HepG2 (cell line): ENCODE results near the gene KCNH6. TPM values are rescaled to one million over a fixed set of nuclear protein-coding genes. Genes with fewer than 3 reads are reported as not detected.

Source experiments
- CBX1 ChIP-seq: IDR thresholded peaks from one replicate; pipeline ENCODE4 v1.6.1; 2016; ENCODE audit warnings: antibody characterized with exemption, low read depth
- CERS6 ChIP-seq: sonication (generic); formaldehyde crosslinking; IDR thresholded peaks from 2 replicates; pipeline ENCODE4 v1.5.0; 2020; ENCODE audit warnings: missing genetic modification reagents
- ERF ChIP-seq: IDR thresholded peaks from 2 replicates; pipeline ENCODE4 v1.6.1; 2018; ENCODE audit warnings: missing biosample characterization, missing genetic modification reagents
- GMEB2 ChIP-seq: IDR thresholded peaks from 2 replicates; pipeline ENCODE4 v1.6.1; 2016; ENCODE audit warnings: missing biosample characterization, missing genetic modification reagents, low read depth
- HDAC6 ChIP-seq: fragments of 200-600 bp; sonication (generic); IDR thresholded peaks from 2 replicates; pipeline ENCODE4 v1.7.0; 2017; ENCODE audit warnings: mild to moderate bottlenecking, antibody characterized with exemption, low read length, low read depth
- HNRNPH1 ChIP-seq: fragments of 200-400 bp; formaldehyde crosslinking; optimal IDR thresholded peaks from 2 replicates; pipeline ENCODE3; 2017; ENCODE audit warnings: mild to moderate bottlenecking, low read depth, low read length
- LBX2 ChIP-seq: sonication (generic); formaldehyde crosslinking; IDR thresholded peaks from 2 replicates; pipeline ENCODE4 v1.5.0; 2020; ENCODE audit warnings: missing genetic modification reagents, mild to moderate bottlenecking, borderline replicate concordance
- MYNN ChIP-seq: sonication (generic); formaldehyde crosslinking; IDR thresholded peaks from 2 replicates; pipeline ENCODE4 v1.4.0; 2020; ENCODE audit warnings: mild to moderate bottlenecking, low read depth, missing genetic modification reagents
- NFRKB ChIP-seq: fragments of 450-650 bp; IDR thresholded peaks from 2 replicates; pipeline ENCODE4 v1.6.1; 2017
- RARA ChIP-seq: IDR thresholded peaks from 2 replicates; pipeline ENCODE4 v1.6.1; 2016; ENCODE audit warnings: missing genetic modification reagents, missing compliant biosample characterization
- SP5 ChIP-seq: IDR thresholded peaks from 2 replicates; pipeline ENCODE4 v1.6.1; 2016; ENCODE audit warnings: low read depth, borderline replicate concordance
- SUZ12 ChIP-seq: fragments of 150-350 bp; IDR thresholded peaks from 2 replicates; pipeline ENCODE4 v1.6.1; 2014; ENCODE audit warnings: low read depth, low read length
- ZKSCAN1 ChIP-seq: fragments of 150-350 bp; IDR thresholded peaks from 2 replicates; pipeline ENCODE4 v1.6.1; 2014; ENCODE audit warnings: low read length
- ZNF280D ChIP-seq: sonication (generic); formaldehyde crosslinking; IDR thresholded peaks from 2 replicates; pipeline ENCODE4 v1.5.1; 2020; ENCODE audit warnings: mild to moderate bottlenecking, missing genetic modification reagents
- ZNF326 ChIP-seq: sonication (generic); formaldehyde crosslinking; IDR thresholded peaks from 2 replicates; pipeline ENCODE4 v1.4.0; 2020; ENCODE audit warnings: missing genetic modification reagents, borderline replicate concordance
- ZNF569 ChIP-seq: sonication (generic); formaldehyde crosslinking; IDR thresholded peaks from 2 replicates; pipeline ENCODE4 v1.5.0; 2020; ENCODE audit warnings: mild to moderate bottlenecking, missing genetic modification reagents, moderate library complexity, borderline replicate concordance
- ZNF646 ChIP-seq: sonication (generic); formaldehyde crosslinking; IDR thresholded peaks from 2 replicates; pipeline ENCODE4 v1.9.0; 2021; ENCODE audit warnings: mild to moderate bottlenecking, missing genetic modification reagents
- polyA plus RNA-seq, 8 experiments: library from polyadenylated mRNA; depleted of rRNA in 3 of 8; stranded (reverse) in 7 of 8; unstranded in 1 of 8; fragments of >200 nt; fragmentation: Illumina TruSeq in 4 of 8; extraction: Trizol in 4 of 8; gene quantifications; 2 replicates each; pipeline versions ENCODE4 v1.2.1 to v1.2.3, GENCODE V29; 2011 to 2016; ENCODE audit warnings: low read depth in 4 of 8, missing spikeins in 1 of 8, mixed read lengths in 1 of 8; ENCODE audit not compliant: insufficient read depth in 1 of 8
- total RNA-seq, 5 experiments: library from RNA; depleted of rRNA; stranded (reverse); fragments of >200 nt; fragmentation: Illumina TruSeq; extraction: Trizol; gene quantifications; 2 replicates each; pipeline ENCODE4 v1.2.3, GENCODE V29; 2016; ENCODE audit warnings: low read depth in 1 of 5

Gene KCNH6
- total and polyA plus RNA-seq, 2 of the 13 experiments (the other 11 are each of a cell fraction or from before 2014, with no cell fraction given): 0.05 to 0.18 TPM

GRCh38 chr17:63531022-63531965, 8.1 kb downstream of the KCNH6 start (continued):
- TF ChIP-seq GMEB2 (CRISPR knock-in tag) (no peak), ZNF326 (CRISPR knock-in tag) (no peak), ZKSCAN1 (no peak), ERF (CRISPR knock-in tag) (peak; percentile 86; the same call in 1 of the 2 replicates), HNRNPH1 (no peak), MYNN (CRISPR knock-in tag) (no peak), ZNF646 (CRISPR knock-in tag) (no peak), CERS6 (no peak), NFRKB (no peak), RARA (CRISPR knock-in tag) (peak; percentile 91), HDAC6 (no peak), ZNF280D (CRISPR knock-in tag) (peak; percentile 74), ZNF569 (no peak), SUZ12 (no peak), SP5 (CRISPR knock-in tag) (peak; percentile 79), LBX2 (CRISPR knock-in tag) (no peak), CBX1 (no peak)
